Measurements from ENCODE around the gene NOP14.
"Not testable (repeated sequence)": the region's sequence is repeated elsewhere in the genome, so short reads cannot be mapped to it uniquely, and the experiment has no call there.

Gene NOP14

DNA sequence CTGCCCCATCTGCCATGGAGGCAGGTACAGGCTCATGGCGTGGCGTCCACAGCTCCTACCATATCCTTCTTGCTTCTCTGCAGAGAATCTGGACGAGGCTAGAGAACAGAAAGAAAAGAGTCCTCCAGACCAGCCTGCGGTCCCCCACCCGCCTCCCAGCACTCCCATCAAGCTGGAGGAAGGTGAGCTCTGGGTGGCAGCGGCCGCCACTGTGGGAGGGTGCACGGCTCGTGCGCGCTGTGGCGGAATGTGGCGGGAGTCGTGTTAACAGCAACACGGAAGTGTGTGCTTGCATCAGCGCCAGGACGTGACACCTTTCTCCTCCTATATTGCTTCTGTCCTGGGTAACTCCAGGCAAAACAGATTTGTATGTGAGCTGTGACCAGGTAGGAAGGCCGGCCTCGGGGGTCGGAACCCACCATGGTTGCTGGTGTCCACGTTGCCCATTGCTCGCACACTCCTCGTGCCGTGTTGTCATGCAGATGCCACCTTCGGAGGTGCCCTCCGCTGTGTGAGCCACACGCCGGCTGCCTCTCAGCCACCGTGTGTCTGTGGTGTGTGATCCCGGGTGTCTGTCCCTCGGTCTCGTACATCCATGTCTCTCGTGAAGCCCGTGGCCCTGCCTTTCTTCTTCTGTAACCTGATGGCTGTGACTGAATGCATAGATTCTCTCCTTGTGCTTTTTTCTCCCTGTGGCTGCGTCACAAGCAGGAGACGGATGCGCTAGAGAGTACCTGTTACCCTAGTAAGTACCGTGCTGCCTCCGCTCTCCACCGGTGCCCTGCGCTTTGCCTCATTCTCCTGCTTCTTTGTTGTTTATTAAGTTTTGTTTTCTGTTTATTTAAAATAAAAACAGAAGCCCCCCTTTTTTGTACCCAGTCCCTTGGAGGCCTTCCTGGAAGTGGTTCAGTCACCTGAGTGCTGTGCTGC is 37.0 kb downstream of the NOP14 start:
- TF ChIP-seq, protein P1, sequence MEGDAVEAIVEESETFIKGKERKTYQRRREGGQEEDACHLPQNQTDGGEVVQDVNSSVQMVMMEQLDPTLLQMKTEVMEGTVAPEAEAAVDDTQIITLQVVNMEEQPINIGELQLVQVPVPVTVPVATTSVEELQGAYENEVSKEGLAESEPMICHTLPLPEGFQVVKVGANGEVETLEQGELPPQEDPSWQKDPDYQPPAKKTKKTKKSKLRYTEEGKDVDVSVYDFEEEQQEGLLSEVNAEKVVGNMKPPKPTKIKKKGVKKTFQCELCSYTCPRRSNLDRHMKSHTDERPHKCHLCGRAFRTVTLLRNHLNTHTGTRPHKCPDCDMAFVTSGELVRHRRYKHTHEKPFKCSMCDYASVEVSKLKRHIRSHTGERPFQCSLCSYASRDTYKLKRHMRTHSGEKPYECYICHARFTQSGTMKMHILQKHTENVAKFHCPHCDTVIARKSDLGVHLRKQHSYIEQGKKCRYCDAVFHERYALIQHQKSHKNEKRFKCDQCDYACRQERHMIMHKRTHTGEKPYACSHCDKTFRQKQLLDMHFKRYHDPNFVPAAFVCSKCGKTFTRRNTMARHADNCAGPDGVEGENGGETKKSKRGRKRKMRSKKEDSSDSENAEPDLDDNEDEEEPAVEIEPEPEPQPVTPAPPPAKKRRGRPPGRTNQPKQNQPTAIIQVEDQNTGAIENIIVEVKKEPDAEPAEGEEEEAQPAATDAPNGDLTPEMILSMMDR (IDR thresholded peaks at IDR 0.05; ENCODE audit: low read depth, low read length) = no peak
- H3K4me3 ChIP-seq (ENCODE audit: low read depth, low read length) = no peak overlapping the region

GRCh38 chr4:2925496-2925895 is 37.7 kb downstream of the NOP14 start:
- H3K4me3 ChIP-seq (ENCODE audit: low read depth, low read length) = no peak overlapping the region
- TF ChIP-seq, protein P1 (IDR thresholded peaks at IDR 0.05; ENCODE audit: low read depth, low read length) = no peak

- TF ChIP-seq, protein P1 (IDR thresholded peaks at IDR 0.05; ENCODE audit: low read depth, low read length) = no peak
Measured at GRCh38 chr4:2924765-2925301, 38.4 kb downstream of the NOP14 start.

GRCh38 chr4:2924286-2924685 is 38.9 kb downstream of the NOP14 start:
- TF ChIP-seq, protein P1 (IDR thresholded peaks at IDR 0.05; ENCODE audit: low read depth, low read length) = no peak
- H3K4me3 ChIP-seq (ENCODE audit: low read depth, low read length) = no peak overlapping the region

More at GRCh38 chr4:2924765-2925301, 38.4 kb downstream of the NOP14 start:
- H3K4me3 ChIP-seq (ENCODE audit: low read depth, low read length) = no peak overlapping the region

DNA sequence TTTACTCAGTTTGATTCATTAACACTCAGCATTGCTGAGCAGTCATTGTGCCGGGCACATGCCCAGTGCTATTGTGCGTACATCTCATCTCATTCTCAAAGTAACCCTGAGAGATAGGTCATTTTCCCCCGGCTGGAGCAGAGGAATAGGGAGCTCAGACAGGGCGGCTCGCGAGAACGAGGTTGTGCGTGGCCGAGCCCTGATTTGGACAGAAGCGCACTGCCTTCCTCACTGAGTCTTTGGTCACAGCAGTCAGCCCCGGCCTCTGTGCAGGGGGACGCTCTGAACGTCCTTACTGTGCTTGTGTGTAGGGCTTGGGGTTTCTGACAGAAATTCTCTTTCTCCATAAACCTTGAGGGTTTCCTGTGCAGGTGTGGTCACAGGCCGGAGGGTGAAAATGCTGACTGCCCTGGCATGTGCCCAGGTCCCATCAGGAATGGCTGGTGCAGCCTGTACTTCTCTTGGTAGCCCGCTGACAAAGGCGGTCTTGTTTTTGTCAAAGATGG is 39.5 kb downstream of the NOP14 start:
- TF ChIP-seq, protein P1 (IDR thresholded peaks at IDR 0.05; ENCODE audit: low read depth, low read length) = no peak
- H3K4me3 ChIP-seq (ENCODE audit: low read depth, low read length) = no peak overlapping the region

DNA sequence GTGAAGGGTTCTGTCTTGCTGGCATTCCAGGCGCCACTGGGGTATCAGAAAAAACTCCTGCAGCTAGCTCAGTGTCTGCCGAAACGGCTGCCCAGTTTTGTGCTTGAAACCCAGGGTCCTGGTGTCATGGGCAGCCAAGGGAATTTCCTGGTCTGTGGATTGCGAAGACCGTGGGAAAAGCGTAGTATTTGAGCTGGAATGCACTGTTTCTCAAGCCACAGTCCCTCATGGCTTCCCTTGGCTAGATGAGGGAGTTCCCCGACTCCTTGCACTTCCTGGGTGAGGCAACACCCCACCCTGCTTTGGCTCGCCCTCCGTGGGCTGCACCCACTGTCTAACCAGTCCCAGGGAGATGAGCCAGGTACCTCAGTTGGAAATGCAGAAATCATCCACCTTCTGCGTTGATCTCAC is 40.1 kb downstream of the NOP14 start:
- H3K4me3 ChIP-seq (ENCODE audit: low read depth, low read length) = no peak overlapping the region
- TF ChIP-seq, protein P1 (IDR thresholded peaks at IDR 0.05; ENCODE audit: low read depth, low read length) = no peak

DNA sequence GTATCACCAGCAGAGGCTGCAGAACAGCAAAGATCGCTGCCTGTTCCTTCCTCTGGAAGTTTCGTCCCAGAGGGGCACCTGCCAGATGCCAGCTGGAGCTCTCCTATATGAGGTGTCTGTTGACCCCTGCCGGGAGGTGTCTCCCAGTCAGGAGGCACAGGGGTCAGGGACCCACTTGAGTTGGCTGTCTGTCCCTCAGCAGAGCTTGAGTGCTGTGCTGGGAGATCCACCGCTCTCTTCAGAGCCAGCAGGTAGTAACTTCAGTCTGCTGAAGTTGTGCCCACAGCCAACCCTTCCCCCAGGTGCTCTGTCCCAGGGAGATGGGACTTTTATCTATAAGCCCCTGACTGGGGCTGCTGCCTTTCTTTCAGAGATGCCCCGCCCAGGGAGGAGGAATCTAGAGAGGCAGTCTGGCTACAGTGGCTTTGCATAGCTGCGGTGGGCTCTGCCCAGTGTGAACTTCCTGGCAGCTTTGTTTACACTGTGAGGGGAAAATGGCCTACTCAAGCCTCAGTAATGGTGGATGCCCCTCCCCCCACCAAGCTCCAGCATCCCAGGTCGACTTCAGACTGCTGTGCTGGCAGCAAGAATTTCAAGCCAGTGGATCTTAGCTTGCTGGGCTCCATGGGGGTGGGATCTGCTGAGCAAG is 40.6 kb downstream of the NOP14 start:
- H3K4me3 ChIP-seq (ENCODE audit: low read depth, low read length) = not testable (repeated sequence)

- H3K4me3 ChIP-seq (ENCODE audit: low read depth, low read length) = not testable (repeated sequence)
Measured at GRCh38 chr4:2918714-2919113, 44.5 kb downstream of the NOP14 start.

- not testable (repeated sequence) for H3K4me3 ChIP-seq (ENCODE audit: low read depth, low read length)
Measured at GRCh38 chr4:2918300-2918699, 44.9 kb downstream of the NOP14 start.

- H3K4me3 ChIP-seq (ENCODE audit: low read depth, low read length) = not testable (repeated sequence)
Measured at GRCh38 chr4:2916696-2917095, 46.5 kb downstream of the NOP14 start.
